Measurements from ENCODE around the gene RAD54L.
A peak's percentile ranks its signal among the peaks of the same experiment; 100 is the strongest.
"Not testable (repeated sequence)": the region's sequence is repeated elsewhere in the genome, so short reads cannot be mapped to it uniquely, and the experiment has no call there.

The RAD54L gene

GRCh38 chr1:46242918-46243317 lies 4.6 kb upstream of the RAD54L start:
- no peak for DNase-seq

- DNase-seq = not testable (repeated sequence)
Measured at GRCh38 chr1:46243831-46244230, 3.7 kb upstream of the RAD54L start.

GRCh38 chr1:46244656-46245371 lies 2.7 kb upstream of the RAD54L start:
- DNase-seq = peak; percentile 20

DNA sequence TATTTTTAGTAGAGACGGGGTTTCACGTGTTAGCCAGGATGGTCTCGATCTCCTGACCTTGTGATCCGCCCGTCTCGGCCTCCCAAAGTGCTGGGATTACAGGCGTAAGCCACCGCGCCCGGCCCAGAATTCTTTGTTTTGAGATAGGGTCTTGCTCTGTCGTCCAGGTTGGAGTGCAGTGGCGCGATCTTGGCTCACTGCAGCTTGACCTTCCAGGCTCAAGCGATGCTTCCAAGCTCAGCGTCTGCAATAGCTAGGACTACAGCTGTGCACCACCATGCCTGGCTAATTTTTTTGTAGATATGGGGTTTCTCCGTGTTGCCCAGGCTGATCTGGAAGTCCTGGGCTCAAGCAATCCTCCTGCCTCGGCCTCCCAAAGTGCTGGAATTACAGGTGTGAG lies 1.4 kb upstream of the RAD54L start:
- DNase-seq = not testable (repeated sequence)

GRCh38 chr1:46246548-46247435 lies 771 bp upstream of the RAD54L start:
- peak; percentile 67 for DNase-seq

- peak; percentile 19 for DNase-seq
Measured at GRCh38 chr1:46248122-46248920, 758 bp downstream of the RAD54L start.

- DNase-seq = no peak
Measured at GRCh38 chr1:46254668-46255067, 7.1 kb downstream of the RAD54L start.

DNA sequence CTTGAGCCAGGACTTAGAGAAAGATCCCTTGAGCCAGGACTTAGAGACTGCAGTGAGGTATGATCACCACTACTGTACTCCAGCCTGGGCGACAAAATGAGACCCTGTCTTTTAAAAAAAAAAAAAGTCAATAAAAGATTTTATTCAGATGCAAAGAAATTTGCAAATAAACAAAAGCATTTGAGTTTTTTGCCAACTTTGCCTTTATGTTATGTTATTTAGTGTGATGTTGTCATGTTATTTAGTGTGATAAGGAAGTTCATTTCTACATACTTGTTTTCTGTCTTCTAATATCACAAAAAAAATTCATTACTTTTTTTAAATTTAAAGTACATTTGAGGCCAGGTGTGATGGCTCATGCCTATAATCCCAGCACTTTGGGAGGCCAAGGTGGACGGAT lies 9.0 kb downstream of the RAD54L start:
- no peak for DNase-seq

DNA sequence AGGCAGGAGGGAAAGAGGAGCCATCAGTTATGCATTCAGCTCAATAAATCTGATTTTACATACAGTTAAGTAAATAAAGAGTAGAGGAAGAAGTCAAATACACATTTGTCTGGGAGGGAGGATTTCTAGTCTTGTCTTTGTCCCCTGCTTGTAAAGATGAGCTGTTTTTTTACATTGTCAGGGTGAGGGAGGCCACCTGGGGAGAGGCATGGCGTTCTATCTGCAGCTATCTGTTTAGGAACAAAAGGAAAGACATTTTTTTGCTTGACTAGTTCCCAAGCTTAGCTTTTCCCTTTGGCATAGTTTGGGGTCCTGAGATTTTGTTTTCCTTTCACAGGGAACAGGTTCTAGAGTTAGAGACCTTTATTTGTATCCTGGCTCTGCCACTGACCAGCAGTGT lies 14.9 kb downstream of the RAD54L start:
- DNase-seq = no peak

GRCh38 chr1:46263146-46263545 lies 15.6 kb downstream of the RAD54L start:
- DNase-seq = no peak

- no peak for DNase-seq
Measured at GRCh38 chr1:46268578-46268977, 21.0 kb downstream of the RAD54L start.

- DNase-seq = no peak
Measured at GRCh38 chr1:46274225-46275029, 26.9 kb downstream of the RAD54L start.

GRCh38 chr1:46275030-46275337 lies 27.4 kb downstream of the RAD54L start:
- DNase-seq = no peak

GRCh38 chr1:46277658-46278373 lies 30.3 kb downstream of the RAD54L start:
- DNase-seq = no peak

DNA sequence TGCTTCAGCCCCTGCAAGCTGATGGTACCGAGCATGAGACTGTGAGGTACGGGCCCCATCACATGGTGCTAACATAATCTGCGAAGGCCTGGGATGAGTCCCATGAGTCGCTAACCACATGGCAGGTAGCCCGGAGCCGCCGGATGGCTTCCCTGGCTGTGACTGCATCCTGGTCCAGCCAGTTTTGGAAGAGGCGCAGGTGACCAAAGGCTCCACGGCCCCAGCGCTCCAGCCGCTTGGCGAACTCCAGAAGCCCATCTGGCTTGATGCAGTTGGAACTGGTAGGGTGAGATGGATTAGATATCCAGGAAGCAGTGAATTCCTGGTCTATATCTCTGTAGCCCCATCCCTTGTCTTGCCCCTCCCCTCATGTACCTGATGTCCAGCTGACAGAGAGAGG lies 31.2 kb downstream of the RAD54L start:
- DNase-seq = no peak

GRCh38 chr1:46280092-46280491 lies 32.5 kb downstream of the RAD54L start:
- DNase-seq = no peak

DNA sequence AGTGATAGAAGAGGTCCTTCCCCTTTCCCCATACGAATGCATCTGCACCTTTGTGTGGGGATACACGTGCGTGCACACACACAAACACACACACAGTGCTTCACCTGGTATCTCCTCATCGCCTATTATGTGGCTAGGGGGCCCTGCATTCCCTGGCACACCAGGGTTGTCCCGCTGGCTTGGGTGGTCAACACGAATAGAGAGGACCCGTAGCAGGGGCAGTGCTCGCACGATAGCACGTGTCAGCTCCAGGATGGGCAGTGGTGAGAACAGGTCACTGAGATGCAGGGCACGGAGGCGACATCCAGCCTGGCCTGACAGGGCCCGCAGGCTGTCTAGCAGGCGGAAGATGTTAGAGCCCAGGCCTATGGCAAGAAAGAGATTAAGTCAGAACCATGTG lies 33.5 kb downstream of the RAD54L start:
- DNase-seq = no peak

- no peak for DNase-seq
Measured at GRCh38 chr1:46284058-46284457, 36.5 kb downstream of the RAD54L start.

DNA sequence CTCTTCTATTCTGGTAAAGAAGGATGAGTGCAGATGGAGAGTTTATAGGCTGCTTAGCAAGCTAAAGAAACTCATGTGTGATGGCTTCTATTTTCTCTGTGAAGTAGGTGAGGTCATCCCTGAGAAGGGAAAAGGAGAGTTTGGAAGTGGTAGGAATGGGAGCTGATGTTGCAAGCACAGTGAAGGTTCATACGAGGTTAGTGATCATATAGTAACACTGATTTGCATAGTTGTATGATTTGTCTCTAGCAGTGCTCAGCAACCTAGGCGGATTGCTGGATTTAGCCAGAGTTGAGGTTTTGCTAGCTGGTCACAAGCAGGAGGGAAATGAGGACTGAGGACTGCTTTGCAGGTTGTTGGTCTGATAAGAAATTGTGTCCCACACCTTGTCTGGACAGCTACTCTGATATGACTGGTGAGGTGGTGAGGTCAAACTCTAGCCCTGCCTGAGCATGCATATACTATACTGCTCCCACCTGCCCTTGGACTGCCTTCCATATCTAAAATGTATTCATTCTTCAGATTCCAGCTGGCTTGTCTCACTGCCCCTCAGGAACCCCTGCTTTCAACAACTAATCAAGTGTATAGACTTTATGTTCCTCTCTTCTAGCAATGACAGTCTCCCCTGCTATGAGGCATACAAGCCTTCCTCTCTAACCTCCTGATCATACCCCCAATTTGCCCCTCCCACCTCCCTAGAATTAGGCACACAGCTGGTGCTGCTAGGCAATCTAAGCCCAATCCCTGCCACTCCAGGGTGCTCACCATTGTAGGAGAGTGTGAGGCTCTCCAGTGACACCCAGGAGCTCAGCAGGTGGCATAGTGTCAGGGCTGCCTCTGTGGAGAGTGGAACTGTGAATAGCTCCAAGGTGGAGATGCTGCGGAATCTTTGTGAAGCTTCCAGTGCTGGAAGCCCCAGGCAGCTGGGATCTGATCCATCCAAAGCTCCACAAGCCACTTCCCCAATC lies 37.3 kb downstream of the RAD54L start:
- DNase-seq = no peak

- peak; percentile 17 for DNase-seq
Measured at GRCh38 chr1:46285730-46286477, 38.3 kb downstream of the RAD54L start.
